Liver (tissue), 9 donors: ENCODE results near the gene NPEPL1. TPM values are rescaled to one million over a fixed set of nuclear protein-coding genes. Genes with fewer than 3 reads are reported as not detected.

ENCODE experiments used
- DNase-seq: peaks from one replicate; pipeline ENCODE4 v3.0.0-alpha.2; 2017; ENCODE audit warnings: low spot score
- H3K27ac ChIP-seq, 2 donors: one replicate each; pipeline ENCODE4 v1.7.0; 2013; ENCODE audit warnings: inconsistent platforms in 2 of 2, low read length in 2 of 2, control low read depth in 1 of 2, low read depth in 1 of 2, mild to moderate bottlenecking in 1 of 2
- H3K27me3 ChIP-seq, 4 donors: one replicate each; pipeline versions ENCODE4 v1.6.1 to v1.7.0; 2013; ENCODE audit warnings: low read length in 3 of 4, inconsistent platforms in 1 of 4, mild to moderate bottlenecking in 1 of 4, moderate library complexity in 1 of 4; ENCODE audit not compliant: control insufficient read depth in 4 of 4, insufficient read depth in 4 of 4
- H3K36me3 ChIP-seq, 4 donors: one replicate each; pipeline versions ENCODE4 v1.6.1 to v1.7.0; 2013; ENCODE audit warnings: low read length in 3 of 4, mild to moderate bottlenecking in 3 of 4, low read depth in 1 of 4, moderate library complexity in 1 of 4; ENCODE audit not compliant: control insufficient read depth in 4 of 4, insufficient read depth in 3 of 4
- H3K4me1 ChIP-seq, 4 donors: one replicate each; pipeline versions ENCODE4 v1.6.1 to v1.7.0; 2013; ENCODE audit warnings: low read length in 3 of 4, mild to moderate bottlenecking in 3 of 4, moderate library complexity in 1 of 4; ENCODE audit not compliant: control insufficient read depth in 4 of 4, insufficient read depth in 4 of 4
- H3K4me3 ChIP-seq, 3 donors: one replicate each; pipeline versions ENCODE4 v1.6.1 to v1.7.0; 2013; ENCODE audit warnings: low read length in 3 of 3, control low read depth in 1 of 3, low read depth in 1 of 3, mild to moderate bottlenecking in 1 of 3
- H3K9ac ChIP-seq, 2 donors: one replicate each; pipeline ENCODE4 v1.7.0; 2013; ENCODE audit warnings: low read length in 2 of 2, mild to moderate bottlenecking in 2 of 2, moderate library complexity in 2 of 2, control low read depth in 1 of 2, low read depth in 1 of 2
- H3K9me3 ChIP-seq, 4 donors: one replicate each; pipeline versions ENCODE4 v1.6.1 to v1.7.0; 2013; ENCODE audit warnings: low read length in 3 of 4; ENCODE audit not compliant: control insufficient read depth in 4 of 4
- EGR1 ChIP-seq, 2 donors: IDR thresholded peaks; 2 replicates each; pipeline ENCODE4 v1.6.1; 2016 to 2018; ENCODE audit warnings: antibody characterized with exemption in 2 of 2, low read depth in 2 of 2
- FOXA1 ChIP-seq: IDR thresholded peaks from 2 replicates; pipeline ENCODE4 v1.6.1; 2016; ENCODE audit warnings: antibody characterized with exemption
- FOXA2 ChIP-seq: IDR thresholded peaks from 2 replicates; pipeline ENCODE4 v1.6.1; 2016; ENCODE audit warnings: antibody characterized with exemption
- GABPA ChIP-seq, 2 donors: IDR thresholded peaks in 1 of 2; conservative IDR thresholded peaks in 1 of 2; 2 replicates each; pipeline ENCODE4 v1.6.1; 2016; ENCODE audit warnings: antibody characterized with exemption in 2 of 2, mild to moderate bottlenecking in 1 of 2, moderate library complexity in 1 of 2
- HNF4A ChIP-seq, 2 donors: conservative IDR thresholded peaks; 2 replicates each; pipeline ENCODE4 v1.6.1; 2016; ENCODE audit warnings: antibody characterized with exemption in 2 of 2, mild to moderate bottlenecking in 2 of 2
- HNF4G ChIP-seq: IDR thresholded peaks from 2 replicates; pipeline ENCODE4 v1.6.1; 2016; ENCODE audit warnings: antibody characterized with exemption
- JUND ChIP-seq, 2 donors: IDR thresholded peaks; 2 replicates each; pipeline ENCODE4 v1.6.1; 2016; ENCODE audit warnings: antibody characterized with exemption in 2 of 2
- MAX ChIP-seq: IDR thresholded peaks from 2 replicates; pipeline ENCODE4 v1.6.1; 2016; ENCODE audit warnings: antibody characterized with exemption
- NR2F2 ChIP-seq: IDR thresholded peaks from 2 replicates; pipeline ENCODE4 v1.6.1; 2016; ENCODE audit warnings: antibody characterized with exemption
- RAD21 ChIP-seq, 2 donors: IDR thresholded peaks; 2 replicates each; pipeline ENCODE4 v1.6.1; 2016; ENCODE audit warnings: antibody characterized with exemption in 2 of 2, mild to moderate bottlenecking in 2 of 2
- RXRA ChIP-seq, 2 donors: IDR thresholded peaks; 2 replicates each; pipeline ENCODE4 v1.6.1; 2017 to 2018; ENCODE audit warnings: antibody characterized with exemption in 2 of 2, mild to moderate bottlenecking in 1 of 2
- SP1 ChIP-seq: IDR thresholded peaks from 2 replicates; pipeline ENCODE4 v1.6.1; 2018; ENCODE audit warnings: antibody characterized with exemption, mild to moderate bottlenecking
- TAF1 ChIP-seq: conservative IDR thresholded peaks from 2 replicates; pipeline ENCODE4 v1.6.1; 2016; ENCODE audit warnings: antibody characterized with exemption, mild to moderate bottlenecking
- YY1 ChIP-seq: IDR thresholded peaks from 2 replicates; pipeline ENCODE4 v1.6.1; 2016; ENCODE audit warnings: antibody characterized with exemption, mild to moderate bottlenecking
- ZBTB33 ChIP-seq: IDR thresholded peaks from 2 replicates; pipeline ENCODE4 v1.6.1; 2016; ENCODE audit warnings: antibody characterized with exemption
- WGBS: extraction: QIAGEN DNeasy Blood & Tissue Kit; methylation state at CpG from one replicate; pipeline ENCODE4 v1.1.7; 2013; 5-methylcytosine and 5-hydroxymethylcytosine counted together
- polyA plus RNA-seq, 2 donors: library from polyadenylated mRNA; stranded (reverse) in 1 of 2; unstranded in 1 of 2; fragments of 200-250 nt in 1 of 2; fragments of >200 nt in 1 of 2; fragmentation: Nextera tagmentation in 1 of 2; extraction: Ambion mirVana in 1 of 2; gene quantifications; one replicate each; pipeline versions ENCODE4 v1.2.1 to v1.2.3, GENCODE V29; 2013 to 2015
- total RNA-seq, 2 donors: library from RNA; depleted of rRNA; stranded (reverse); fragments of >200 nt; gene quantifications; one replicate each; pipeline ENCODE4 v1.2.3, GENCODE V29; 2014
- TF ChIP-seq, protein P1 (sequence below): fragments of 150-350 bp; IDR thresholded peaks from 2 replicates; pipeline ENCODE4 v1.5.1; 2017; ENCODE audit warnings: improper control_type of control experiment, low read depth, low read length; ENCODE audit not compliant: missing input control
- TF ChIP-seq, protein P2 (sequence below): IDR thresholded peaks from 2 replicates; pipeline ENCODE4 v1.6.1; 2016; ENCODE audit warnings: antibody characterized with exemption, mild to moderate bottlenecking
- TF ChIP-seq, protein P3 (sequence below): IDR thresholded peaks from 2 replicates; pipeline ENCODE4 v1.6.1; 2016; ENCODE audit warnings: antibody characterized with exemption
- donor health status: healthy.
- donor health status: healthy.
- donor health status: healthy.
- donor health status: healthy.
- donor health status: healthy.

NPEPL1 gene
- total and polyA plus RNA-seq, 4 donors, result 8.0 to 13.3 (median 10.9) TPM

GRCh38 chr20:58647162-58647795, 45.3 kb upstream of the NPEPL1 start:
- 93% methylated on average over 7 of the region's 7 CpGs for WGBS
- H3K27ac ChIP-seq, result no peak overlapping the region
- no peaks in the 10 kb centered on the region for H3K9me3 ChIP-seq
- peaks cover 0 to 3% (median 0%) of the 10 kb centered on the region in 4 donors for H3K27me3 ChIP-seq
- DNase-seq, result no peak
- H3K4me3 ChIP-seq, result no peak overlapping the region
- H3K36me3 ChIP-seq, result no peaks in the 10 kb centered on the region
- peaks cover 0 to 11% (median 2%) of the 10 kb centered on the region in 4 donors for H3K4me1 ChIP-seq
- H3K9ac ChIP-seq, result no peak overlapping the region
- no peak for TF ChIP-seq HNF4G
- TF ChIP-seq TAF1, result no peak
- TF ChIP-seq RXRA (IDR thresholded peaks at IDR 0.05), result no peak
- no peak for TF ChIP-seq SP1
- TF ChIP-seq ZBTB33, result no peak
- no peak for TF ChIP-seq JUND (IDR thresholded peaks at IDR 0.05)
- TF ChIP-seq NR2F2, result no peak
- no peak for TF ChIP-seq YY1
- no peak for TF ChIP-seq RAD21 (IDR thresholded peaks at IDR 0.05)
- no peak for TF ChIP-seq HNF4A (conservative IDR thresholded peaks at IDR 0.05)
- TF ChIP-seq FOXA1, result no peak
- TF ChIP-seq, protein P1, sequence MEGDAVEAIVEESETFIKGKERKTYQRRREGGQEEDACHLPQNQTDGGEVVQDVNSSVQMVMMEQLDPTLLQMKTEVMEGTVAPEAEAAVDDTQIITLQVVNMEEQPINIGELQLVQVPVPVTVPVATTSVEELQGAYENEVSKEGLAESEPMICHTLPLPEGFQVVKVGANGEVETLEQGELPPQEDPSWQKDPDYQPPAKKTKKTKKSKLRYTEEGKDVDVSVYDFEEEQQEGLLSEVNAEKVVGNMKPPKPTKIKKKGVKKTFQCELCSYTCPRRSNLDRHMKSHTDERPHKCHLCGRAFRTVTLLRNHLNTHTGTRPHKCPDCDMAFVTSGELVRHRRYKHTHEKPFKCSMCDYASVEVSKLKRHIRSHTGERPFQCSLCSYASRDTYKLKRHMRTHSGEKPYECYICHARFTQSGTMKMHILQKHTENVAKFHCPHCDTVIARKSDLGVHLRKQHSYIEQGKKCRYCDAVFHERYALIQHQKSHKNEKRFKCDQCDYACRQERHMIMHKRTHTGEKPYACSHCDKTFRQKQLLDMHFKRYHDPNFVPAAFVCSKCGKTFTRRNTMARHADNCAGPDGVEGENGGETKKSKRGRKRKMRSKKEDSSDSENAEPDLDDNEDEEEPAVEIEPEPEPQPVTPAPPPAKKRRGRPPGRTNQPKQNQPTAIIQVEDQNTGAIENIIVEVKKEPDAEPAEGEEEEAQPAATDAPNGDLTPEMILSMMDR, result no peak
- TF ChIP-seq, protein P2, sequence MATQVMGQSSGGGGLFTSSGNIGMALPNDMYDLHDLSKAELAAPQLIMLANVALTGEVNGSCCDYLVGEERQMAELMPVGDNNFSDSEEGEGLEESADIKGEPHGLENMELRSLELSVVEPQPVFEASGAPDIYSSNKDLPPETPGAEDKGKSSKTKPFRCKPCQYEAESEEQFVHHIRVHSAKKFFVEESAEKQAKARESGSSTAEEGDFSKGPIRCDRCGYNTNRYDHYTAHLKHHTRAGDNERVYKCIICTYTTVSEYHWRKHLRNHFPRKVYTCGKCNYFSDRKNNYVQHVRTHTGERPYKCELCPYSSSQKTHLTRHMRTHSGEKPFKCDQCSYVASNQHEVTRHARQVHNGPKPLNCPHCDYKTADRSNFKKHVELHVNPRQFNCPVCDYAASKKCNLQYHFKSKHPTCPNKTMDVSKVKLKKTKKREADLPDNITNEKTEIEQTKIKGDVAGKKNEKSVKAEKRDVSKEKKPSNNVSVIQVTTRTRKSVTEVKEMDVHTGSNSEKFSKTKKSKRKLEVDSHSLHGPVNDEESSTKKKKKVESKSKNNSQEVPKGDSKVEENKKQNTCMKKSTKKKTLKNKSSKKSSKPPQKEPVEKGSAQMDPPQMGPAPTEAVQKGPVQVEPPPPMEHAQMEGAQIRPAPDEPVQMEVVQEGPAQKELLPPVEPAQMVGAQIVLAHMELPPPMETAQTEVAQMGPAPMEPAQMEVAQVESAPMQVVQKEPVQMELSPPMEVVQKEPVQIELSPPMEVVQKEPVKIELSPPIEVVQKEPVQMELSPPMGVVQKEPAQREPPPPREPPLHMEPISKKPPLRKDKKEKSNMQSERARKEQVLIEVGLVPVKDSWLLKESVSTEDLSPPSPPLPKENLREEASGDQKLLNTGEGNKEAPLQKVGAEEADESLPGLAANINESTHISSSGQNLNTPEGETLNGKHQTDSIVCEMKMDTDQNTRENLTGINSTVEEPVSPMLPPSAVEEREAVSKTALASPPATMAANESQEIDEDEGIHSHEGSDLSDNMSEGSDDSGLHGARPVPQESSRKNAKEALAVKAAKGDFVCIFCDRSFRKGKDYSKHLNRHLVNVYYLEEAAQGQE, result no peak
- no peak for TF ChIP-seq EGR1 (IDR thresholded peaks at IDR 0.05; ENCODE audit: low read depth in 2 of 2)
- TF ChIP-seq FOXA2, result no peak
- no peak for TF ChIP-seq GABPA (IDR thresholded peaks at IDR 0.05 in 1 of 2, conservative IDR thresholded peaks at IDR 0.05 in 1 of 2)
- no peak for TF ChIP-seq MAX
- TF ChIP-seq, protein P3, sequence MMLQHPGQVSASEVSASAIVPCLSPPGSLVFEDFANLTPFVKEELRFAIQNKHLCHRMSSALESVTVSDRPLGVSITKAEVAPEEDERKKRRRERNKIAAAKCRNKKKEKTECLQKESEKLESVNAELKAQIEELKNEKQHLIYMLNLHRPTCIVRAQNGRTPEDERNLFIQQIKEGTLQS, result no peak
